HepG2 (cell line): ENCODE results near the gene MYH7. TPM values are rescaled to one million over a fixed set of nuclear protein-coding genes. Genes with fewer than 3 reads are reported as not detected.

Source experiments
- ATF1 ChIP-seq: IDR thresholded peaks from 2 replicates; pipeline ENCODE4 v1.6.1; 2016; ENCODE audit warnings: mild to moderate bottlenecking, control low read depth
- DNMT3B ChIP-seq: conservative IDR thresholded peaks from 2 replicates; pipeline ENCODE4 v1.6.1; 2016; ENCODE audit warnings: missing biosample characterization, control low read depth
- E2F5 ChIP-seq: sonication (generic); formaldehyde crosslinking; conservative IDR thresholded peaks from 2 replicates; pipeline ENCODE4 v1.4.0; 2020; ENCODE audit warnings: missing genetic modification reagents
- HBP1 ChIP-seq: IDR thresholded peaks from 2 replicates; pipeline ENCODE4 v1.6.1; 2016; ENCODE audit warnings: low read depth, control low read depth
- HMGXB3 ChIP-seq: sonication (generic); formaldehyde crosslinking; IDR thresholded peaks from 2 replicates; pipeline ENCODE4 v1.4.0; 2020; ENCODE audit warnings: missing genetic modification reagents, borderline replicate concordance
- MIER3 ChIP-seq: IDR thresholded peaks from 2 replicates; pipeline ENCODE4 v1.6.1; 2016; ENCODE audit warnings: missing compliant biosample characterization, borderline replicate concordance
- RAD21 ChIP-seq: fragments of 450-650 bp; formaldehyde crosslinking; IDR thresholded peaks from 2 replicates; pipeline ENCODE4 v1.5.0; 2020; ENCODE audit warnings: mild to moderate bottlenecking
- RBM39 ChIP-seq: fragments of 200-400 bp; formaldehyde crosslinking; IDR thresholded peaks from one replicate; pipeline ENCODE4 v1.6.1; 2018; ENCODE audit warnings: antibody characterized with exemption, mild to moderate bottlenecking, low read depth, low read length; ENCODE audit not compliant: poor library complexity, severe bottlenecking
- RELA ChIP-seq: sonication (generic); formaldehyde crosslinking; IDR thresholded peaks from 2 replicates; pipeline ENCODE4 v1.4.0; 2020; ENCODE audit warnings: missing genetic modification reagents
- THRA ChIP-seq: sonication (generic); formaldehyde crosslinking; IDR thresholded peaks from 2 replicates; pipeline ENCODE4 v1.4.0; 2020; ENCODE audit warnings: missing genetic modification reagents, borderline replicate concordance
- ZBTB38 ChIP-seq: sonication (generic); formaldehyde crosslinking; IDR thresholded peaks from 2 replicates; pipeline ENCODE4 v1.5.1; 2020; ENCODE audit warnings: mild to moderate bottlenecking, missing genetic modification reagents
- ZHX1 ChIP-seq: sonication (generic); formaldehyde crosslinking; IDR thresholded peaks from 2 replicates; pipeline ENCODE4 v1.8.1; 2022; ENCODE audit warnings: low read depth, mild to moderate bottlenecking, missing genetic modification reagents
- ZNF276 ChIP-seq: sonication (generic); formaldehyde crosslinking; IDR thresholded peaks from 2 replicates; pipeline ENCODE4 v1.4.0; 2020; ENCODE audit warnings: mild to moderate bottlenecking, low read depth, missing genetic modification reagents
- ZNF468 ChIP-seq: sonication (generic); formaldehyde crosslinking; IDR thresholded peaks from 2 replicates; pipeline ENCODE4 v1.8.0; 2022; ENCODE audit warnings: mild to moderate bottlenecking, moderate library complexity, missing genetic modification reagents
- ZNF567 ChIP-seq: sonication (generic); formaldehyde crosslinking; IDR thresholded peaks from 2 replicates; pipeline ENCODE4 v1.8.1; 2023; ENCODE audit warnings: mild to moderate bottlenecking, missing genetic modification reagents, borderline replicate concordance
- ZSCAN9 ChIP-seq: IDR thresholded peaks from 2 replicates; pipeline ENCODE4 v1.6.1; 2016; ENCODE audit warnings: borderline replicate concordance
- polyA plus RNA-seq, 8 experiments: library from polyadenylated mRNA; depleted of rRNA in 3 of 8; stranded (reverse) in 7 of 8; unstranded in 1 of 8; fragments of >200 nt; fragmentation: Illumina TruSeq in 4 of 8; extraction: Trizol in 4 of 8; gene quantifications; 2 replicates each; pipeline versions ENCODE4 v1.2.1 to v1.2.3, GENCODE V29; 2011 to 2016; ENCODE audit warnings: low read depth in 4 of 8, missing spikeins in 1 of 8, mixed read lengths in 1 of 8; ENCODE audit not compliant: insufficient read depth in 1 of 8
- total RNA-seq, 5 experiments: library from RNA; depleted of rRNA; stranded (reverse); fragments of >200 nt; fragmentation: Illumina TruSeq; extraction: Trizol; gene quantifications; 2 replicates each; pipeline ENCODE4 v1.2.3, GENCODE V29; 2016; ENCODE audit warnings: low read depth in 1 of 5

MYH7 gene
- total and polyA plus RNA-seq, 2 of the 13 experiments (the other 11 are each of a cell fraction or from before 2014, with no cell fraction given): 0.04 TPM; not detected in 1

- peak; percentile 55; the same call in 1 of the 2 replicates for TF ChIP-seq HMGXB3 (CRISPR knock-in tag)
- no peak for TF ChIP-seq ZHX1 (CRISPR knock-in tag)
- no peak for TF ChIP-seq ZNF468 (CRISPR knock-in tag)
- no peak for TF ChIP-seq RELA (CRISPR knock-in tag)
- TF ChIP-seq ZNF567 (CRISPR knock-in tag): no peak
- TF ChIP-seq RAD21 (CRISPR knock-in tag): peak; percentile 84
- no peak for TF ChIP-seq THRA (CRISPR knock-in tag)
- TF ChIP-seq HBP1 (CRISPR knock-in tag): no peak
- TF ChIP-seq E2F5: no peak
- peak; percentile 71; the same call in 1 of the 2 replicates for TF ChIP-seq ZSCAN9 (CRISPR knock-in tag)
- no peak for TF ChIP-seq RBM39
- TF ChIP-seq DNMT3B: no peak
- TF ChIP-seq ATF1: 0 out of 2 replicates have a peak, but pooled peaks have one; percentile 27
- TF ChIP-seq ZBTB38: no peak
- TF ChIP-seq ZNF276 (CRISPR knock-in tag): no peak
- peak; percentile 46; the same call in 1 of the 2 replicates for TF ChIP-seq MIER3 (CRISPR knock-in tag)
These were observed 42.8 kb upstream of the MYH7 start (continued) for GRCh38 chr14:23478109-23478759.
